ENCODE results near the gene PSEN1. TPM values are rescaled to one million over a fixed set of nuclear protein-coding genes. Genes with fewer than 3 reads are reported as not detected.
A peak's percentile ranks its signal among the peaks of the same experiment; 100 is the strongest.

Gene PSEN1
- polyA plus RNA-seq, 1 donor (not counting 4 experiments of a cell fraction or from before 2014, with no cell fraction given), result 32.6 TPM

- no peak overlapping the region for H3K4me3 ChIP-seq (ENCODE audit: control insufficient read depth in 2 of 3, extremely low read depth in 1 of 3, insufficient read depth in 2 of 3, low read depth in 1 of 3, low read length in 3 of 3)
- no peak overlapping the region for H3K27ac ChIP-seq (ENCODE audit: control insufficient read depth, insufficient read depth, low read length)
- H3K9ac ChIP-seq (ENCODE audit: control insufficient read depth, extremely low read depth, insufficient read depth, low read length), result no peak overlapping the region
- H3K4me2 ChIP-seq (ENCODE audit: control insufficient read depth, extremely low read depth, insufficient read depth, low read depth, low read length), result no peak overlapping the region
- H3K36me3 ChIP-seq (ENCODE audit: control insufficient read depth in 2 of 2, extremely low read depth in 1 of 2, insufficient read depth in 2 of 2, low read length in 2 of 2), result no peaks in the 10 kb centered on the region
- H3K79me2 ChIP-seq (ENCODE audit: control insufficient read depth, insufficient read depth, low read length), result peaks cover 10% of the 10 kb centered on the region
- H3K9me3 ChIP-seq (ENCODE audit: control insufficient read depth, low read depth, low read length), result no peaks in the 10 kb centered on the region
- no peaks in the 10 kb centered on the region for H4K20me1 ChIP-seq (ENCODE audit: control insufficient read depth, extremely low read depth, insufficient read depth, low read length)
- DNase-seq (ENCODE audit: low read depth, low spot score) (no peak), FAIRE-seq (no peak)
- H3K27me3 ChIP-seq (ENCODE audit: control insufficient read depth, extremely low read depth, insufficient read depth, low read length), result peaks cover 10% of the 10 kb centered on the region
- dilution Hi-C loops (cut with MboI; ENCODE audit: extremely low pct_ligation_motif_present, low sequenced_read_pairs), result no loop called here
- no peak overlapping the region for H2AFZ ChIP-seq (ENCODE audit: control insufficient read depth, low read length)
- H3K4me1 ChIP-seq (ENCODE audit: control insufficient read depth, extremely low read depth, insufficient read depth, low read length), result peaks cover 36% of the 10 kb centered on the region
- H3K9me1 ChIP-seq (ENCODE audit: control insufficient read depth, extremely low read depth, insufficient read depth, low read length), result peaks cover 3% of the 10 kb centered on the region
- TF ChIP-seq, protein P1, sequence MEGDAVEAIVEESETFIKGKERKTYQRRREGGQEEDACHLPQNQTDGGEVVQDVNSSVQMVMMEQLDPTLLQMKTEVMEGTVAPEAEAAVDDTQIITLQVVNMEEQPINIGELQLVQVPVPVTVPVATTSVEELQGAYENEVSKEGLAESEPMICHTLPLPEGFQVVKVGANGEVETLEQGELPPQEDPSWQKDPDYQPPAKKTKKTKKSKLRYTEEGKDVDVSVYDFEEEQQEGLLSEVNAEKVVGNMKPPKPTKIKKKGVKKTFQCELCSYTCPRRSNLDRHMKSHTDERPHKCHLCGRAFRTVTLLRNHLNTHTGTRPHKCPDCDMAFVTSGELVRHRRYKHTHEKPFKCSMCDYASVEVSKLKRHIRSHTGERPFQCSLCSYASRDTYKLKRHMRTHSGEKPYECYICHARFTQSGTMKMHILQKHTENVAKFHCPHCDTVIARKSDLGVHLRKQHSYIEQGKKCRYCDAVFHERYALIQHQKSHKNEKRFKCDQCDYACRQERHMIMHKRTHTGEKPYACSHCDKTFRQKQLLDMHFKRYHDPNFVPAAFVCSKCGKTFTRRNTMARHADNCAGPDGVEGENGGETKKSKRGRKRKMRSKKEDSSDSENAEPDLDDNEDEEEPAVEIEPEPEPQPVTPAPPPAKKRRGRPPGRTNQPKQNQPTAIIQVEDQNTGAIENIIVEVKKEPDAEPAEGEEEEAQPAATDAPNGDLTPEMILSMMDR (optimal IDR thresholded peaks at IDR 0.05 in 1 of 3, IDR thresholded peaks at IDR 0.05 in 1 of 3, conservative IDR thresholded peaks at IDR 0.05 in 1 of 3; ENCODE audit: extremely low read depth in 1 of 3, insufficient read depth in 2 of 3, low read length in 3 of 3), result no peak
- TF ChIP-seq EZH2 (IDR thresholded peaks at IDR 0.05; ENCODE audit: low read length), result no peak
Observed at GRCh38 chr14:73244541-73245290, 108.4 kb downstream of the PSEN1 start.

DNA sequence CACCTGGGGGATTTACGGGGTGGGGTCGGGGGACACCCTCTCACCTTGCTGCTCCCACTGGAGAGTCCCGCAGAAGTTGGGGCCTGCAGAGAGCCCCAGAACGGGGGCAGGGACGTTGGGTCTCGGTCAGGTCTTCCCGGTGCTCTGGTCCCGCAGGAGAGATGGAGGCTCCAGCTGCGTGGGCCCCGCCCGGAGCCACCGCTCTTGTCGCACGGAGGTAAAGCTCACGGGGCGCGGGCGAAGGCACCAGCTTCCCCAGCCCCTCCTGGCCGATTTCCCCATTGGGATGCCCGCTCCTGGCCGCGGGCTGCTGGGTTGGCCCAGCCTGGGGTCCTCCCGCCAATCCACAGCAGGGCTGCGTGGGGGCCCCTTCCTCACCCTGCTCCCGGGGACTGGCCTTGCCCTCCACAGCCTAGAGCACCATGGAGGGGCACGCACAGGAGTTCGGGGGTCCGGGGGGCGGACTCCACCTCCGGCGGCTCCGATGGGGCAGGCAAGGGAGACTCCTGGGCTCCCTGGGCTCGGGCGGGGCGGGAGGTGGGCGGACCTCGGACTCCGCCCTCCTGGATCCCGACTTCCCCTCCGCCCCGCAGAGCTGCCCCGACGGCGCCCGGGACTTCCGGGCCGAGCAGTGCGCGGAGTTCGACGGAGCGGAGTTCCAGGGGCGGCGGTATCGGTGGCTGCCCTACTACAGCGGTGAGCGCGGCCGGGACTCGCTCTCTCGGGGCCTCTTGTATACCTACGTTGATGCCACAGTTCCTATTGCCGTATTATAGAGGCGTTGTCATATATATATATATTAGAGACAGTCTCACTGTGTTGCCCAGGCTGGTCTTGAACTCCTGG is 109.4 kb downstream of the PSEN1 start:
- Histone ChIP-seq H4K20me1 (ENCODE audit: control insufficient read depth, extremely low read depth, insufficient read depth, low read length) (no peaks in the 10 kb centered on the region), H3K4me2 (ENCODE audit: control insufficient read depth, extremely low read depth, insufficient read depth, low read depth, low read length) (peak overlapping the region; percentile 66), H3K4me1 (ENCODE audit: control insufficient read depth, extremely low read depth, insufficient read depth, low read length) (peaks cover 31% of the 10 kb centered on the region), H3K27ac (ENCODE audit: control insufficient read depth, insufficient read depth, low read length) (no peak overlapping the region), H2AFZ (ENCODE audit: control insufficient read depth, low read length) (peak overlapping the region; percentile 47), H3K4me3 (ENCODE audit: control insufficient read depth in 2 of 3, extremely low read depth in 1 of 3, insufficient read depth in 2 of 3, low read depth in 1 of 3, low read length in 3 of 3) (peak overlapping the region; percentile 22 to 71 (median 45)), H3K9ac (ENCODE audit: control insufficient read depth, extremely low read depth, insufficient read depth, low read length) (peak overlapping the region; percentile 59), H3K79me2 (ENCODE audit: control insufficient read depth, insufficient read depth, low read length) (peaks cover 10% of the 10 kb centered on the region), H3K9me1 (ENCODE audit: control insufficient read depth, extremely low read depth, insufficient read depth, low read length) (peaks cover 3% of the 10 kb centered on the region), H3K36me3 (ENCODE audit: control insufficient read depth in 2 of 2, extremely low read depth in 1 of 2, insufficient read depth in 2 of 2, low read length in 2 of 2) (no peaks in the 10 kb centered on the region), H3K9me3 (ENCODE audit: control insufficient read depth, low read depth, low read length) (no peaks in the 10 kb centered on the region), H3K27me3 (ENCODE audit: control insufficient read depth, extremely low read depth, insufficient read depth, low read length) (peaks cover 2% of the 10 kb centered on the region)
- DNase-seq (ENCODE audit: low read depth, low spot score) (no peak), FAIRE-seq (no peak)
- dilution Hi-C loops (cut with MboI; ENCODE audit: extremely low pct_ligation_motif_present, low sequenced_read_pairs), result no loop called here
- TF ChIP-seq, protein P1 (optimal IDR thresholded peaks at IDR 0.05 in 1 of 3, IDR thresholded peaks at IDR 0.05 in 1 of 3, conservative IDR thresholded peaks at IDR 0.05 in 1 of 3; ENCODE audit: extremely low read depth in 1 of 3, insufficient read depth in 2 of 3, low read length in 3 of 3), result no peak
- no peak for TF ChIP-seq EZH2 (IDR thresholded peaks at IDR 0.05; ENCODE audit: low read length)
